Measurements from ENCODE around the gene COL23A1.

The COL23A1 gene

GRCh38 chr5:178417391-178417811 lies 172.8 kb downstream of the COL23A1 start:
- no peak for DNase-seq (ENCODE audit: low spot score)
- CTCF ChIA-PET: interaction anchor here (0.6 kb wide), 1 partner anchor 18 kb away, joined by 4 read pairs; no protein-coding TSS in a partner anchor
- no peak overlapping the region for H3K27ac ChIP-seq
- POLR2A ChIA-PET (ENCODE audit: low non-redundant PET): no interaction called here
- TF ChIP-seq CTCF (conservative IDR thresholded peaks at IDR 0.05; ENCODE audit: low read depth): no peak

GRCh38 chr5:178416919-178417318 lies 173.3 kb downstream of the COL23A1 start:
- no peak for TF ChIP-seq CTCF (conservative IDR thresholded peaks at IDR 0.05; ENCODE audit: low read depth)
- POLR2A ChIA-PET (ENCODE audit: low non-redundant PET): no interaction called here
- DNase-seq (ENCODE audit: low spot score): peak; percentile 73
- no peak overlapping the region for H3K27ac ChIP-seq
- CTCF ChIA-PET: interaction anchor here (0.6 kb wide), 1 partner anchor 19 kb away, joined by 4 read pairs; no protein-coding TSS in a partner anchor

GRCh38 chr5:178416206-178416882 lies 173.8 kb downstream of the COL23A1 start:
- DNase-seq (ENCODE audit: low spot score): no peak
- TF ChIP-seq CTCF (conservative IDR thresholded peaks at IDR 0.05; ENCODE audit: low read depth): no peak
- ChIA-PET POLR2A (ENCODE audit: low non-redundant PET) (no interaction called here), CTCF (no interaction called here)
- H3K27ac ChIP-seq: no peak overlapping the region

GRCh38 chr5:178415353-178415752 lies 174.8 kb downstream of the COL23A1 start:
- CTCF ChIA-PET: no interaction called here
- no peak overlapping the region for H3K27ac ChIP-seq
- POLR2A ChIA-PET (ENCODE audit: low non-redundant PET): no interaction called here
- no peak for DNase-seq (ENCODE audit: low spot score)
- TF ChIP-seq CTCF (conservative IDR thresholded peaks at IDR 0.05; ENCODE audit: low read depth): no peak

GRCh38 chr5:178413988-178414387 lies 176.2 kb downstream of the COL23A1 start:
- DNase-seq (ENCODE audit: low spot score): no peak
- no peak for TF ChIP-seq CTCF (conservative IDR thresholded peaks at IDR 0.05; ENCODE audit: low read depth)
- ChIA-PET POLR2A (ENCODE audit: low non-redundant PET) (no interaction called here), CTCF (no interaction called here)
- no peak overlapping the region for H3K27ac ChIP-seq

- ChIA-PET POLR2A (ENCODE audit: low non-redundant PET) (no interaction called here), CTCF (no interaction called here)
- TF ChIP-seq CTCF (conservative IDR thresholded peaks at IDR 0.05; ENCODE audit: low read depth): no peak
- no peak for DNase-seq (ENCODE audit: low spot score)
- no peak overlapping the region for H3K27ac ChIP-seq
These were observed 179.1 kb downstream of the COL23A1 start for GRCh38 chr5:178411083-178411482.
